Keratinocyte (primary cell): ENCODE results near the gene USP17L24.
"Not testable (repeated sequence)": the region's sequence is repeated elsewhere in the genome, so short reads cannot be mapped to it uniquely, and the experiment has no call there.

Experiments
- CTCF ChIP-seq, 3 experiments: IDR thresholded peaks in 1 of 3; conservative IDR thresholded peaks in 1 of 3; optimal IDR thresholded peaks in 1 of 3; 2 replicates in 2 of 3; 3 replicates in 1 of 3; pipeline versions ENCODE3 to v1.5.1; 2011; ENCODE audit warnings: low read length in 3 of 3, mild to moderate bottlenecking in 3 of 3, moderate library complexity in 2 of 3, control low read depth in 1 of 3, inconsistent platforms in 1 of 3; ENCODE audit not compliant: insufficient read depth in 2 of 3; ENCODE audit errors: extremely low read depth in 1 of 3
- EZH2 ChIP-seq: IDR thresholded peaks from one replicate; pipeline ENCODE4 v1.6.1; 2012; ENCODE audit warnings: inconsistent platforms, mild to moderate bottlenecking, low read length, moderate library complexity

- not testable (repeated sequence) for TF ChIP-seq CTCF (optimal IDR thresholded peaks at IDR 0.05 in 1 of 3, IDR thresholded peaks at IDR 0.05 in 1 of 3, conservative IDR thresholded peaks at IDR 0.05 in 1 of 3; ENCODE audit: extremely low read depth in 1 of 3, insufficient read depth in 2 of 3, low read length in 3 of 3); EZH2
These were observed 774 bp upstream of the USP17L24 start for GRCh38 chr4:9324191-9324590.
